RWPE1 (cell line): ENCODE results near the gene HK3.

Experiments
- CTCF ChIA-PET: fragments of 350-600 bp; sonication (Branson Sonifier 250); formaldehyde crosslinking; extraction: SDS; loops from one replicate; lab custom pipeline; 2021; lab: Yijun Ruan, JAX
- POLR2A ChIA-PET: fragments of 400-600 bp; formaldehyde crosslinking; extraction: SDS; loops from one replicate; lab custom pipeline; 2020; ENCODE audit warnings: antibody characterized with exemption; ENCODE audit not compliant: low non-redundant PET; lab: Yijun Ruan, JAX
- DNase-seq: peaks from one replicate; pipeline ENCODE4 v3.0.0; 2012; ENCODE audit warnings: low spot score
- H3K27ac ChIP-seq: fragments of 450-650 bp; 2 replicates; pipeline ENCODE4 v1.5.1; 2017
- TF ChIP-seq, protein P1 (sequence below): fragments of 450-650 bp; conservative IDR thresholded peaks from 2 replicates; pipeline ENCODE4 v1.5.1; 2017; ENCODE audit warnings: low read depth, mild to moderate bottlenecking

Gene HK3

DNA sequence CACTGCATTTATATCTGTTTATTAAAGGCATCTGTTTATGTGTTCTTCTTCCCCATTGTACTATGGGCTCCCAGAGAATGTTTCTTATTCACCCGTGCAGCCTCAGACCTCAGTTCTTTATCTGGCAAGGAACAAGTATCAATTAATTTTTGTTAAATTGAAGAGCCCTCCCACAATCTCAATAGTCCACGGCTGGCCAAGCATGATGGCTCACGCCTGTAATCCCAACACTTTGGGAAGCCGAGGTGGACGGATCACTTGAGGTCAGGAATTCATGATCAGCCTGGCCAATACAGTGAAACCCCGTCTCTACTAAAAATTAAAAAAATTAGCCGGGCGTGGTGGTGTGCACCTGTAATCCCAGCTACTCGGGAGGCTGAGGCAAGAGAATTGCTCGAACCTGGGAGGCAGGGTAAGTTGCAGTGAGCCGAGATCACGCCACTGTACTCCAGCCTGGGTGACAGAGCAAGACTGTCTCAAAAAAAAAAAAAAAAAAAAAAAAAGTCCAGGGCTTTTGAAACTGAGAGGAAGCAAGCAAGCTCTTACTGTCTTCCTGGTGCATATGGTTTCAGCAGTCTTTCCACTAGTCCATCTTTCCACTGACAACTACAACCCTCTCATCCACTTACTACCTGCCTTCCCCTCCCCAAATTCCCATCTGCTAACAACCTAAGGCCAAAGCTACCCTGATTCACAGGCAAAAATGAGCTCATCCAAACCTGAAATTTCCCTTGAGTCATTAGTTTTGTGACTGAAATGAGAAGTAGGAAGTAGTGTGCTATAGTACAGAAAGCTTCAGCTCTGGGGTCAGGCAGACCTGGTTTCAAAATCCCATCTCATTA is 2.3 kb upstream of the HK3 start:
- POLR2A ChIA-PET: no interaction called here
- no peak overlapping the region for H3K27ac ChIP-seq
- DNase-seq: no peak
- CTCF ChIA-PET: interaction anchor here (0.6 to 0.9 kb wide), 2 partner anchors 72 to 184 kb away, joined by 4 to 6 read pairs; no protein-coding TSS in a partner anchor
- TF ChIP-seq, protein P1, sequence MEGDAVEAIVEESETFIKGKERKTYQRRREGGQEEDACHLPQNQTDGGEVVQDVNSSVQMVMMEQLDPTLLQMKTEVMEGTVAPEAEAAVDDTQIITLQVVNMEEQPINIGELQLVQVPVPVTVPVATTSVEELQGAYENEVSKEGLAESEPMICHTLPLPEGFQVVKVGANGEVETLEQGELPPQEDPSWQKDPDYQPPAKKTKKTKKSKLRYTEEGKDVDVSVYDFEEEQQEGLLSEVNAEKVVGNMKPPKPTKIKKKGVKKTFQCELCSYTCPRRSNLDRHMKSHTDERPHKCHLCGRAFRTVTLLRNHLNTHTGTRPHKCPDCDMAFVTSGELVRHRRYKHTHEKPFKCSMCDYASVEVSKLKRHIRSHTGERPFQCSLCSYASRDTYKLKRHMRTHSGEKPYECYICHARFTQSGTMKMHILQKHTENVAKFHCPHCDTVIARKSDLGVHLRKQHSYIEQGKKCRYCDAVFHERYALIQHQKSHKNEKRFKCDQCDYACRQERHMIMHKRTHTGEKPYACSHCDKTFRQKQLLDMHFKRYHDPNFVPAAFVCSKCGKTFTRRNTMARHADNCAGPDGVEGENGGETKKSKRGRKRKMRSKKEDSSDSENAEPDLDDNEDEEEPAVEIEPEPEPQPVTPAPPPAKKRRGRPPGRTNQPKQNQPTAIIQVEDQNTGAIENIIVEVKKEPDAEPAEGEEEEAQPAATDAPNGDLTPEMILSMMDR: no peak

DNA sequence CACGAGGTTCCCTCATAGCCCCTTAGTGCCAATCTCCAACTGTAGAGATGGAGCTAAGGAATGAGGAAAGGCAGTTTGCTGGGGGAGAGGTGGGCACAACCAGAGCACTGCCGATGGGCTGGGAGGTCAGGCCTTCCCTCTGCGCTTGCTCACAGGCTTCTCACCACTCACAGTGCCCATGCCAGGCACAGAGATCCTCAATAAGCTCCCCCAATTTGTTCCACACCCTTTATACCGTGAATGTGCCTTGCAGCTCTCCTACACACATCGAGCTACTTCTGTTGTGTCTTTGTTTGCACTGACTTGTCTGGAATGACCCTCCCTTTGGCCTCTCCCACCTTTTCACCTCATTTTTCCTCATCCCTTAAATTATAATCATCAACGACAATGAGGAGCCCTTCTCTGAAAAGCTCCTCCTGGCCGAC is 1.6 kb upstream of the HK3 start:
- no peak for DNase-seq
- TF ChIP-seq, protein P1: no peak
- ChIA-PET POLR2A (no interaction called here), CTCF (interaction anchor here (0.6 to 3.4 kb wide), 3 partner anchors 71 to 240 kb away, joined by 4 to 13 read pairs (median 6); no protein-coding TSS in a partner anchor)
- H3K27ac ChIP-seq: no peak overlapping the region

GRCh38 chr5:176899946-176900779 is 1.0 kb upstream of the HK3 start:
- TF ChIP-seq, protein P1: no peak
- ChIA-PET CTCF (interaction anchor here (3.4 kb wide), 1 partner anchor 240 kb away, joined by 13 read pairs; no protein-coding TSS in a partner anchor), POLR2A (no interaction called here)
- no peak for DNase-seq
- no peak overlapping the region for H3K27ac ChIP-seq

DNA sequence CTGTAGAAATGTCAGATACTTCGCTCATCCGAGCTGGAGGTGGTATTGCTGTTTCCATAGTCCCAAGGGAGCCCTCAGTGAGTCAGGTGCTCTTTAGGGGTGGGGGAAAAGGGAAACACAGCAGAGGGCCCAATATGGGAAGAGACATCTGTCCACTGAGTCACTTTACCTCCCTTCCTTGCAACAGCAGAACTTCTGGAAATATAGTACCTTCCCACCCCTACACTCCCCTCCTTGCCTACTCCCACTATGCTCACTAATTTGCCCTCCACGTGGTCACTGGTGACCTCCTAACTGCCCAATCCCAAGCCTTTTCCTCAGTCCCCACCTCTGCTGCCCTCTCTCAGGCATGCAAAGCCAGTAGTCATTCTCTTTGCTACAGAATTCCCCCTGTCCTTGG is 1.9 kb downstream of the HK3 start:
- CTCF ChIA-PET: interaction anchor here (3.4 kb wide), 1 partner anchor 237 kb away, joined by 13 read pairs; no protein-coding TSS in a partner anchor
- POLR2A ChIA-PET: no interaction called here
- H3K27ac ChIP-seq: no peak overlapping the region
- DNase-seq: no peak
- TF ChIP-seq, protein P1: no peak

DNA sequence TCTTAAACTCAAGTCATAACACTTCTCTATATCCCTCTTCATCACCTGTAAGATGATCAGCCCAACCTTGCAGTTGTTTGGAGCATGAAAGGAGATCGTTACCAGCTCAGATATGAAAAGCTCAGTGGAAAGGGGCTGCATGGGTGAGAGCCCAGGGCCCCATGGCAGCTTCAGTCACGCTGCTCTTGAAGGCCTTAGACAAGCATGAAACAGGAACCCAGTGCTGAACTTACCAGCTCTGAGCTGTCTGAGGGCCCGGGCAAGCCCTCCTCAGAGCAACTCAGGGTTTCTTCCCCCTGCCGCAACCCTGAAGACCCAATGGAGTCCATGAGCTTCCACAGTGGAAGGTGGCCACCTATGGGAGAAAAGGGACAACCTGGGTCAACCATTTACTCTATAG is 3.3 kb downstream of the HK3 start:
- H3K27ac ChIP-seq: no peak overlapping the region
- DNase-seq: no peak
- TF ChIP-seq, protein P1: no peak
- ChIA-PET POLR2A (no interaction called here), CTCF (interaction anchor here (0.5 kb wide), 1 partner anchor 12 kb away, joined by 3 read pairs; no protein-coding TSS in a partner anchor)

GRCh38 chr5:176894298-176894697 is 4.8 kb downstream of the HK3 start:
- H3K27ac ChIP-seq: no peak overlapping the region
- TF ChIP-seq, protein P1: no peak
- POLR2A ChIA-PET: no interaction called here
- CTCF ChIA-PET: no interaction called here
- DNase-seq: no peak
